Stimulated activated CD4-positive, alpha-beta T cell treated with anti-CD3 and anti-CD28 coated beads, TNF-alpha, amount 100 ng/mL, for 4 hours (primary cell): ENCODE results near the gene TLE2.
A peak's percentile ranks its signal among the peaks of the same experiment; 100 is the strongest.
"Not testable (repeated sequence)": the region's sequence is repeated elsewhere in the genome, so short reads cannot be mapped to it uniquely, and the experiment has no call there.

Experiments used
- DNase-seq, 3 experiments: peaks; one replicate each; pipeline ENCODE4 v3.0.0-alpha.2; 2020; ENCODE audit warnings: low read depth in 3 of 3

The TLE2 gene

GRCh38 chr19:3038214-3038613, 9.1 kb upstream of the TLE2 start:
- DNase-seq: no peak

DNA sequence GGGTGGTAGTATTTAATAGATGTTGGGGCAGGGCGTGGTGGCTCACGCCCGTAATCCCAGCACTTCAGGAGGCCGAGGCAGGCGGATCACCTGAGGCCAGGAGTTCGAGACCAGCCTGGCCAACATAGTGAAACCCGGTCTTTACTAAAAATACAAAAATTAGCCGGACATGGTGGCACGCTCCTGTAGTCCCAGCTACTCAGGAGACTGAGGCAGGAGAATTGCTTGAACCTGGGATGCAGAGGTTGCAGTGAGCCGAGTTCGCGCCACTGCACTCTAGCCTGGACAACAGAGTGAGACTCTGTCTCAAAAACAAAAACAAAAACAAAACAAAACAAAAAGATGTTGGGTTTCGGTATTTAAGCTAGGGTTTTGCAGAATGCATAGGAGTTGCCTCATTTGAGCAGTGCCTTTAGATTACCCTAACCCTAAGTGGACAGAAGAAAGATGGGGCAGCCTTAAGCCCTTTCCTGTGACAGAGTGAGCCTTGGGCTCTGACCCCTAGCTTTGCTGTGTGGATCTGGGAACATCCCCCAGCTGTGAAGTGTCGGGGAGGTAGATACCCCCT, 8.0 kb upstream of the TLE2 start:
- not testable (repeated sequence) for DNase-seq

DNA sequence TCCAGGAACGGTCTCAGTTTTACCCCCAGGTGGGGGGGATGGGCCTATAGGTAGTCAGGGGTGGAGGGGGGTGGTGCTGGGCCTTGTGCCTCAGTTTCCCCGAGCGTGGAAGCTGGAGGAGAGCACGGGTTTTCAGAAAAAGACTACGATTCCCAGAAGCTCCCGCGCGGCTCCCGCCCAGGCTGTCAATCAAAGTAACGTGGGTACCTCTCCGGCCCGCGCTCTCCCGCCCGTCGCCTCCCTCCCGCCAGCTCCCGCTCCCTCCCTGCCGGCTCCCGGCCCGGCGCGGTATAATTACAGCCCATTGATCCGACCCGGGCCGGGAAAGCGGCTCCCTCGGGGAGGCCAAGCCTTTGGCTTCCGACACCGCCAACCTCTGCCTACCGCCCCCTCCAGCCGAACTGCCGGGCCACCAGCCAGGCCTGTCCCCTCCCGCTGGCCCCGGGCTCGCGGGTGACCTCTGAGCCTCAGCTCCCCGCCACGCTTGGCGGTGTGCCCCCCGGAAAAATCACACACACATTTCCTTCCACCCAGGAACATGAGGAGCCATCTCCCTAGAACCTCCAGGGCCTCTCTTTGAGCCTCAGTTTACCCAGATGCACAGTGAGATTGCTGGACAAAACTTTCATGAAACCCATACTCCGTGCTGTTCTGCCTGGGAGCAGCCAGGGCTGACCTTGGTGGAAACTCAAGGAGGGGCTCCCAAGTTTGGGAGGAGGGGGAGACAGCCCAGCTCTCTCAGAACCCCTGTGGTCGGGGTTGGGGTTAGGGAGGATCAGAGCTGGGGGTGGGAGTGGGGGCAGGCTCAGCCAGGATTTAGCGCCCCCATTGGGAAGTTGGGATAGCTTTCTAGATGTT, 7.3 kb upstream of the TLE2 start:
- peak; percentile 54 to 69 (median 62) for DNase-seq

GRCh38 chr19:3035542-3036118, 6.5 kb upstream of the TLE2 start:
- DNase-seq: peak; percentile 72 to 94 (median 86)

DNA sequence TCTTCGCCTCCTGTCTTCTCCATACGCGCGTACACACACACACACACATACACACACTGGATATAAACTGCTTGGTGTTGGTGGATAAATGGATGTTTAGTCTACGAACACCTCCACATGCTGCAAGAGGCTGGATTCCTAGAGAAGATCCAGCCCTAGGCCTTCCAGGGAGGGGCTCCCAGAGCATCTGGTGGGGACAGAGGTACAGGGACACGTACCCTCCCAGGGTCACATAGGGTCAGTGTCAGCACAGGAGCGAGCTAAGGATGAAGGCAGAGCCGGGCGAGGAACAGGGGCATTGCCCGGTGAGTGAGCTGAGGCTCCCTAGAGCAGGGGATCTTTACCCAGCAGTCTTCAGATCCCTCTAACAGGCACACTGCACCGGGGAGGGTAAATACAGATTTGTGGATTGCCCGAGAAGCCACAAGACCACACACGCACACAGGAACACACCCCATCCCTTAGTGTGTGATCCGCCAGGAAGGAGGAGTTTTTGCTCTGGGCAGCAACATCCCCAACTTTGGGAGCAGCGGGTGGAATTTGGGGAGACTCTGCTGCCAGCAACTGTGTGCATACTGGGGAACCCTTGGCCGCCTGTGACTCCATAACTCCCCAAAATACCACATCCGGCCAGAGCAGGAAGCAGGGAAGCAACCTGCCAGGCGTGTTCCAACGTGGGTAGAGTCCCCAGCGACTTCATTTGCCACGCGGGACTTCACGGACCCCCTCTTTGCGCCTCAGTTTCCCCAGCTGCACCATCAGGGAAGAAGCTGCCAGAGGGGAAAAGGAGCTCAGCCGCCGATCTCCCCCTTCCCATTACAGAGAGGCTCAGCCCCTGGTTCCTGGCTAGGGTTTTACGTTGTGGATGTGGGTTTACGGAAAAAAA, 5.8 kb upstream of the TLE2 start:
- DNase-seq: no peak

GRCh38 chr19:3034406-3034655, 5.3 kb upstream of the TLE2 start:
- no peak for DNase-seq

GRCh38 chr19:3033595-3034405, 4.7 kb upstream of the TLE2 start:
- no peak for DNase-seq

- no peak for DNase-seq
Observed at GRCh38 chr19:3031607-3031867, 2.5 kb upstream of the TLE2 start.

DNA sequence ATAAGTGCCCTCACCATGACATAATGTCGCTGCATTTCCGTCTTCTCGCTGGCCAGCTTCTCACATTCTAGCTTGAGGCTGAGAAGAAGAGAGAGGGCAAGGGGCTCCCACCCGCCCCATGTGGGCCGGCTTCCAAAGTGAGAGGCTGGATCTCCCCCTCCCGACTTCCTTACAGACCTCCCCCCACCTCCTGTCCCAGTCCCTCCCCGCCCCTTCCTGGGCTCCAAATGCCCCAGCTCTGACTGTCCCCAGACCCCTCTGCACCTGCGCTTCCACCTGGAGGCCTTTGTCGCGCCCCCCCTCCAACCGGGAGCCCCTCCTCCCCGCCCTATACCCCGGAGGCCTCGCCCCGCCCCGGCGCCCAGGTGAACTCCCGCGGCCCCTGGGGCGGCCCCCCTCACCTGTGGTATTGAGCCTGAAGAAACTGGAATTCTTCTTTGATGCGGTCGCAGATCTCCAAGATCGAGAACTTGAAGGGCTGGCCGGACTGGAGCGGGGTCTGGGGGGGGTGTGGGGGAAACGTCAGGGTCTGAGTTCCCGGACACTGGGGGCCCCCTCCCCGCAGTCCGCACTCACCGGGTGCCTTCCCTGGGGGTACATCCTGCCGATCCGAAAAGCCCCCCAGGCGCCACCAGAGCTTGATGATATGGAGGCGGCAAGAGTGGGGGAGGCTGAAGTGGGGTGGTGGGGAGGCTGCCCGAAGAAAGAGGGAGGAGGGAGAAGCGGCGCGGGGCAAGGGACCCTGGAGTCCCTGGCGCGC, 595 bp downstream of the TLE2 start:
- no peak for DNase-seq

GRCh38 chr19:3027981-3028304, 1.1 kb downstream of the TLE2 start:
- no peak for DNase-seq

DNA sequence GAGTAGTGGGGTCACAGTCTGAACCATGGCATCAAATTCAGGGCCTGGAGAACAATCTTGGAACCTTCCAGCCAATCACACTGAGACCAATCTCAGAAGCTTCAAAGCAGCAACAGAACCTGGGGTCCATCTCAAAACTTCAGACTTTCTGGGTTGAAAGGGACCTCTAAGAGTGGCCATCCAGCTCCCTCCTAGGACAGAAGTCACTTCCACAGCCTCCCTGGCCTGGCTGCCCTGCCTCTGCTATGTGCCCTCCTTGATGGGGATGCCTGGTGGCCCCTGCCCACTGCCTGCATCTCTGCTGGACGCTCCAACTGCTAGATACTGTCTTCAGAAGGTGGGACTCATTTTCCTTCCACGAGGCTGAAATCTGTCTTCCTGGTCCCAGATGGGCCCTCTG, 1.8 kb downstream of the TLE2 start:
- no peak for DNase-seq

DNA sequence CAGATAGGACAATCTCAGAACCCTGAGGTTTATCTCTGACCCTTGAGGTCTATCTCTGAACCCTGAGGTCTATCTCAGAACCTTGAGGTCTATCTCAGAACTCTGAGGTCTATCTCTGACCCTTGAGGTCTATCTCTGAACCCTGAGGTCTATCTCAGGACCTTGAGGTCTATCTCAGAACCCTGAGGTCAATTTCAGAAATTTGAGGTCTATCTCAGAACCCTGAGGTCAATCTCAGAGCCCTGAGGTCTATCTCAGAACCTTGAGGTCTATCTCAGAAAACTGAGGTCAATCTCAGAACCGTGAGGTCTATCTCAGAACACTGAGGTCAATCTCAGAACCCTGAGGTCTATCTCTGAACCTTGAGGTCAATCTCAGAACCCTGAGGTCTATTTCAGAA, 2.3 kb downstream of the TLE2 start:
- DNase-seq: no peak

GRCh38 chr19:3025549-3025886, 3.6 kb downstream of the TLE2 start:
- no peak for DNase-seq

GRCh38 chr19:3024870-3025548, 4.1 kb downstream of the TLE2 start:
- DNase-seq: no peak

DNA sequence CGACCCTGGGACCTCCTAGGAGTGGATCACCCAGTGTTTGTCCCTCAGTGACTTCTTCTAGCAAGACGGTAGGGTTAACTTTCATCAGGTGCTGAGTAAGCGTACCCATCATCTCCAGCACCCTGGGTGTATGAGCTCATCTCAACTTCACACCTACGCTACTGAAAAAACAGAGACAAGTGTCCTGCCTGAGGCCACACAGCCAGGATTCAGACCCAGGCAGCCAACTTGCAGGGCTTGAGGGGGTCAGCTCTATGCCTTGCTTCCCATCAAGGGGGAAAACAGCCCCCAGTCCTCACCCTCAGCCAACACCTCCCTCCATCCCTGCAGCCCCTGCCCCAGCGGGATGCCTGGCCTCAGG, 4.6 kb downstream of the TLE2 start:
- DNase-seq: no peak

DNA sequence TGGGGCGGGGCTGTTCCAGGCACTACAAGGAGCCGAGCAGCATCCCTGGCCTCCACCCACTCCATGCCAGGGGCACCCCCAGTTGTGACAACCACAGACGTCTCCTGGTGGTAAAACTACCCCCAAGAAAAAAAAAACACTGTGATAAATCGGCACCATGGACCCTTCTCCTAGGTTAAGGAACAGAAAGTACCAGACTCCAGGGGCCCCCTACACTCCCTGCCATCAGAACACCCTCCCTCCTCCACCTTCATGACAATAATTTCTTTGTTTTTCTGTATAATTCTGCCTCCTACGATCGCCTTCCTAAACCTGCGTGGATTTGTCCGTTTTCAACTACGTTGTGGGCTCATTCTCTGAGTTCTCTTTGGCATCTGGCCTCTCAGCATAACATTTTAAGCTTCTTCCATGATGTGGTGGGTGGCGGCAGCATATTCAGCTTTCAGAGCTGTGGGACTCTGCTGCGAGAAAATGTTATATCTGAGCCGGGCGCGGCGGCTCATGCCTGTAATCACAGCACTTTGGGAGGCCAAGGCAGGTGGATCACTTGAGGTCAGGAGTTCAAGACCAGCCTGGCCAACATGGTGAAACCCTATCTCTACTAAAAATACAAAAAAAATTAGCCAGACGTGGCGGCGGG, 8.6 kb downstream of the TLE2 start:
- no peak for DNase-seq

DNA sequence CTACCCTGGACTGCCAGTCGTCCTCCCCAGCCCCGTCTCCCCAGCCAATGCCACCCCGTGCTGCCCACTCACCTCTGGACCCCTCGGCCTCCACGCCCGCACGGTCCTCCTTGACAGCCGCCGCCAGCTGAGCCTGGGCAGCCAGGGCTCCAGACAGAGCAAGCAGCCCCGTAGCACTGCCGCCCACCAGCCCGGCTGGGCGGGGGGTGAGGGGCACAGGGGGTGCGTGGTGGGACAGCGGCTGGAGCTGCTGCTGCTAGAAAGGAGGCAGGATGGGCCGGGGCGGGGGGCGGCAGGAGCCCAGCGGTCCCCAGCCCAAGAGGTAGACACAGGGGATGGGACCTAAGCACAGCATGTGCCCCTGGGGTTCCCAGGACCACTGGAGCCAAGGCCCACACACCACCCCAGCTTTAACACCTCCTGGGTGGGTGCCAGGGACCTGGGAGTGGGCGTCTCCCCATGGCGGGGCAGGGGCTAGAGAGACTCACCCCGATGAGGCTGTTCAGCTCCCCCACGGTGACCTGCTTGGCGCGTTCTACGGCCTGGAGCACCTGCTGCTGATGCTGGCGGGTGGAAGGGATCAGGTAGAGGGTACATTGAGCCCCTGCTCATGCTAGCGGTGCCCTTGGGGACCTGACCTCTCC, 9.7 kb downstream of the TLE2 start:
- no peak for DNase-seq

DNA sequence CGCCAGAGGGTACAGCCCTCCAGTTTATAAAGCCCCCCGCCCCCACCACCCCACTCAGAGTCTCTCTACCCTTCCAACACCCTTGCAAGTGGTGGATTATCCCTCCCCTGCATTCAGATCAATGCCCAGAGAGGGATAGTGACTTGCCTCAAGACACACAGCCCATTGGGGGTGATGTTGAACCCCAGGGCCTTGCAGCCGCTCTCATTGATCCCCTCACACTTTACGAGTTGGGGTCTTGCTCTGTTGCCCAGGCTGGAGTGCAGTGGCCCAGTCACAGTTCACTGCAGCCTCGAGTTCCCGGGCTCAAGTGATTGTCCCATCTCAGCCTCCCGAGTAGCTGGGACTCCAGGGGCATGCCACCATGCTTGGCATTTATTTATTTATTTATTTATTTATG, 11.2 kb downstream of the TLE2 start:
- DNase-seq: no peak

DNA sequence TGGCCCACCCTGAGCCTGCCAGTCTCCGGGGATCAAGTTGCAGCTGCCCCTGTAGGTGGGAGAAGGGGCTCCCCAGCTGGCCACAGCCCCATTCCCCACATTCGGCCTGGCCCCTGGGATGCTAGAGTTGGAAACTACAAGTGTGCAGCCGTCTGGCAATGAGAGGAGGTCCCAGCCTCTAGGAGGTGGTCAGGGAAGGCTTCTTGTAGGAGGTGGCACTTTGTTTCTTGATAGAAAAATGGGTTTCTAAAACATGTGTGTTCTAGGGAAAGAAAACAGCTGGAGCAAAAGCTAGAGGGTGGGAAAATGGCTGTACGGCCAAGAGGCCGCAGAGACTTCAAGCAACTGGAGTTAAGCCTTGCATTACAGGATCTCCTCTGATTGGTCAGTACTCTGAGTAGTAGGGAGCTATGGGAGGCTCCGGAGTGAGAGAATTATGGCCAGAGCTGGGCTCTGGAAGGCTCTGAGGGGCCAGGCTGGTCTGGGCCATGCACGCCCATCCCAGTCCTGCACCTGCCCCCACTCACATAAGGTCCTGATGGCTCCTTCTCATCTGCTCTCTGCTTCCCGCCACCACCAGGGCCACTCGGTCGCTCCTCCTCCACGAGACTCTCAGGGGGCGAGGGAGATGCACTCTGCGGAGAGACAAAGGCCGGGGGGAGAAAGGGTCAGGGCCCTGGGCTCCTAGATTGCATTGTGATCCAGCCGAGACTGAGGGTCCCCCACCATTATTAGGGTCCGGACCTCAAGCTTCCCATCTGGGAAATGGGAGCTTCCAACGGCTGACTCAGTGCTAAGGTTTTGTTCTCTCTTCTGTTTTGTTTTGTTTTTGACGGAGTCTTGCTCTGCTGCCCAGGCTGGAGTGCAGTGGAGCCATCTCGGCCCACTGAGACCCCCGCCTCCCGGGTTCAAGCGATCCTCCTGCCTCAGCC, 13.7 kb downstream of the TLE2 start:
- DNase-seq: no peak
